WTC11 (cell line): Measurements from ENCODE around the gene ELFN1.

ENCODE experiments used
- ETV6 ChIP-seq: sonication (generic); formaldehyde crosslinking; IDR thresholded peaks from 2 replicates; pipeline ENCODE4 v1.8.1; 2022; ENCODE audit warnings: mild to moderate bottlenecking, missing genetic modification reagents
- FOXJ3 ChIP-seq: sonication (generic); formaldehyde crosslinking; IDR thresholded peaks from 2 replicates; pipeline ENCODE4 v1.9.0; 2021; ENCODE audit warnings: missing genetic modification reagents, mild to moderate bottlenecking, borderline replicate concordance
- ZNF263 ChIP-seq: sonication (generic); formaldehyde crosslinking; IDR thresholded peaks from 2 replicates; pipeline ENCODE4 v1.8.1; 2022; ENCODE audit warnings: low read depth, mild to moderate bottlenecking, moderate library complexity, missing genetic modification reagents
- TF ChIP-seq, protein P1 (sequence below): fragments of 200-600 bp; IDR thresholded peaks from 2 replicates; pipeline ENCODE4 v1.8.0; 2022; ENCODE audit warnings: antibody characterized with exemption
- TF ChIP-seq, protein P2 (sequence below): sonication (generic); formaldehyde crosslinking; IDR thresholded peaks from 2 replicates; pipeline ENCODE4 v1.8.0; 2023; ENCODE audit warnings: missing genetic modification reagents
- TF ChIP-seq, protein P3 (sequence below): sonication (generic); formaldehyde crosslinking; IDR thresholded peaks from 2 replicates; pipeline ENCODE4 v1.8.1; 2023; ENCODE audit warnings: mild to moderate bottlenecking, missing genetic modification reagents

DNA sequence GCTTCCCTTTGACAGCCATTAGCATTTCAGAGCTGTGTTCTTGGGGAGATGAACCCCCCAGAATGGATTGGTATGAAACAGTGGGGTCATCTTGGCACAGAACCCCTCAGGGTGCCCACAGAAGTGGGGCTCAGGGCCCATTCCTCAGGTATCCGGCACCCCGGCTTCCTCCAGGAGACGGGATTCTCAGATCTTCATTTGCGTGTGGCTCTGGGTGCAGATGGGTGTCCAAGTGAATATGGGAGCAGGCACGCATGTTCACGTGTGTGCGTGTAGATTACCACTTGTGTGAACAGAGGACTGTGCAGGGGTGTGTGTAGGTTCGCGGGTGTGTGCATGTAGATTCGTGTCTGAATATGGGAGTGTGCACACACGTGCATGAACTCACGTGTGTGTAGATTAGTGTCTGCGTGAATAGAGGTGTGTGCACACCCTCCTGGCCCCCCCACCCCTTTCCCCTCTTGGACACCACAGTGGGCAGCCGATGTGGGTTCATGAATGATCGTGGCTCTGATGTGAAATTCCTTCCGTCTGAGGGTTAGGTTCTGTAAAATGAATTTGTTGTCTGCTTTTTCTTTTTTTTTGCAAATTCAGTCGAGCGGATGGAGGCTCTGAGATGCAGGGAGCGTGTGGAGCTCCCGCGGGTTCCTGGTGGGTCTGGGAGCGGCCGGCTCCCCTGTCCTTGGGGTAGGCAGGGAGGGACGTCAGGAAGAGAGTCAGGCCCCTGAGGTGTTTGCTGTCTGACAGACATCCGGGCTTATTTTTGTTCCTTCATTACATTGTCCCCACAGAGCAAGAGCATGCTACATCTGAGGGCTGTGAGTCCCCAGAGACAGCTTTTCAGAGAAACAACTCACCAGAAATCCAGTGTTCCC is 7.4 kb downstream of the ELFN1 start:
- no peak for TF ChIP-seq ZNF263
- TF ChIP-seq, protein P1, sequence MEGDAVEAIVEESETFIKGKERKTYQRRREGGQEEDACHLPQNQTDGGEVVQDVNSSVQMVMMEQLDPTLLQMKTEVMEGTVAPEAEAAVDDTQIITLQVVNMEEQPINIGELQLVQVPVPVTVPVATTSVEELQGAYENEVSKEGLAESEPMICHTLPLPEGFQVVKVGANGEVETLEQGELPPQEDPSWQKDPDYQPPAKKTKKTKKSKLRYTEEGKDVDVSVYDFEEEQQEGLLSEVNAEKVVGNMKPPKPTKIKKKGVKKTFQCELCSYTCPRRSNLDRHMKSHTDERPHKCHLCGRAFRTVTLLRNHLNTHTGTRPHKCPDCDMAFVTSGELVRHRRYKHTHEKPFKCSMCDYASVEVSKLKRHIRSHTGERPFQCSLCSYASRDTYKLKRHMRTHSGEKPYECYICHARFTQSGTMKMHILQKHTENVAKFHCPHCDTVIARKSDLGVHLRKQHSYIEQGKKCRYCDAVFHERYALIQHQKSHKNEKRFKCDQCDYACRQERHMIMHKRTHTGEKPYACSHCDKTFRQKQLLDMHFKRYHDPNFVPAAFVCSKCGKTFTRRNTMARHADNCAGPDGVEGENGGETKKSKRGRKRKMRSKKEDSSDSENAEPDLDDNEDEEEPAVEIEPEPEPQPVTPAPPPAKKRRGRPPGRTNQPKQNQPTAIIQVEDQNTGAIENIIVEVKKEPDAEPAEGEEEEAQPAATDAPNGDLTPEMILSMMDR = no peak
- TF ChIP-seq, protein P2, sequence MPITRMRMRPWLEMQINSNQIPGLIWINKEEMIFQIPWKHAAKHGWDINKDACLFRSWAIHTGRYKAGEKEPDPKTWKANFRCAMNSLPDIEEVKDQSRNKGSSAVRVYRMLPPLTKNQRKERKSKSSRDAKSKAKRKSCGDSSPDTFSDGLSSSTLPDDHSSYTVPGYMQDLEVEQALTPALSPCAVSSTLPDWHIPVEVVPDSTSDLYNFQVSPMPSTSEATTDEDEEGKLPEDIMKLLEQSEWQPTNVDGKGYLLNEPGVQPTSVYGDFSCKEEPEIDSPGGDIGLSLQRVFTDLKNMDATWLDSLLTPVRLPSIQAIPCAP = no peak
- TF ChIP-seq ETV6 = no peak
- TF ChIP-seq FOXJ3 (CRISPR knock-in tag) = no peak
- TF ChIP-seq, protein P3, sequence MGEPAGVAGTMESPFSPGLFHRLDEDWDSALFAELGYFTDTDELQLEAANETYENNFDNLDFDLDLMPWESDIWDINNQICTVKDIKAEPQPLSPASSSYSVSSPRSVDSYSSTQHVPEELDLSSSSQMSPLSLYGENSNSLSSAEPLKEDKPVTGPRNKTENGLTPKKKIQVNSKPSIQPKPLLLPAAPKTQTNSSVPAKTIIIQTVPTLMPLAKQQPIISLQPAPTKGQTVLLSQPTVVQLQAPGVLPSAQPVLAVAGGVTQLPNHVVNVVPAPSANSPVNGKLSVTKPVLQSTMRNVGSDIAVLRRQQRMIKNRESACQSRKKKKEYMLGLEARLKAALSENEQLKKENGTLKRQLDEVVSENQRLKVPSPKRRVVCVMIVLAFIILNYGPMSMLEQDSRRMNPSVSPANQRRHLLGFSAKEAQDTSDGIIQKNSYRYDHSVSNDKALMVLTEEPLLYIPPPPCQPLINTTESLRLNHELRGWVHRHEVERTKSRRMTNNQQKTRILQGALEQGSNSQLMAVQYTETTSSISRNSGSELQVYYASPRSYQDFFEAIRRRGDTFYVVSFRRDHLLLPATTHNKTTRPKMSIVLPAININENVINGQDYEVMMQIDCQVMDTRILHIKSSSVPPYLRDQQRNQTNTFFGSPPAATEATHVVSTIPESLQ = no peak
